Ureter (tissue), 1 donor: ENCODE results near the gene SH3BGRL2. TPM values are rescaled to one million over a fixed set of nuclear protein-coding genes. Genes with fewer than 3 reads are reported as not detected.
"Not testable (repeated sequence)": the region's sequence is repeated elsewhere in the genome, so short reads cannot be mapped to it uniquely, and the experiment has no call there.

Experiments
- DNase-seq: peaks from one replicate; pipeline ENCODE4 v3.0.0-alpha.2; 2020; ENCODE audit warnings: low spot score
- total RNA-seq: library from RNA; stranded (reverse); gene quantifications from one replicate; pipeline ENCODE4 v1.2.4, GENCODE V29; 2023
- donor health status: DM: yes; HTN: yes; CAD: no.

The SH3BGRL2 gene
- total RNA-seq, 1 donor from 2014 or later: 50.4 TPM

- no peak for DNase-seq
Measured at GRCh38 chr6:79614326-79615305, 16.5 kb upstream of the SH3BGRL2 start.

DNA sequence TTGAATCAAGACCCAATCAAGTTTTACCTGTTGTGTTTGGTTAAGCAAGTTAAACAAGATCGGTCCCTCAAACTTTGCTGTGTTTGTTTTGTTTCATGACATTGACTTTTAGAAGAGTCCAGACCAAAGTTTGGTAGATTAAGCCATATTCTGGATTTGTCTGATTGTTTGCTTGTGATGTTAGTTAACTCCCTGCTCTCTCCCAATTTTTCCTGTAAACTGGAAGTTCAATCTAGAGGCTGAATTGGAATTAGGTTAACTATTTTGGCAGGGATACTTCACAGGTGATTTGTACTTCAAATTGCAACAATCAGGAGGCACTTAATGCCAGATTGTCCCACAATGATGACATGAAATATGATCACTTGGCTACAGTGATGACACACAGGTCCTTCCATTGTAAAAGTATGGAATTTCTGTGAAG lies 13.6 kb upstream of the SH3BGRL2 start:
- DNase-seq: no peak

- DNase-seq: not testable (repeated sequence)
Measured at GRCh38 chr6:79618425-79618824, 12.7 kb upstream of the SH3BGRL2 start.

- no peak for DNase-seq
Measured at GRCh38 chr6:79621579-79621978, 9.6 kb upstream of the SH3BGRL2 start.

DNA sequence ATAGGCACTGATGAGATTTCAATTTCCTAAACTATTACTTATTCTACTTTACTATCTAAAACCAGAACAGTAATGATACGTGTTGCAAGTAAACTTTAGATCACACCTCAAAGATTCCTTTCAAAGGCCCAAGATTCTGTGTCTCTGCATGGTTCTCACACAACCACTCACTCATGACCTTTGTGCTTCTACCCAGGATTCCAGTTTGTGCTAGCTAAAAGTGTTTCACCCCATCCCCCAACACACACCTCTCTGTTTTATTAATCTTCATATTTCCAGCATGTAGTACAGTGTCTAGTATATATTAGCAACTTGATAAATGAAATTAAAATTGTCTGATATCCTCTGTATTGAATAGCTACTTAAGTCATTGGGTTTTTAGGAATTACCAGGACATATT lies 8.8 kb upstream of the SH3BGRL2 start:
- no peak for DNase-seq

- DNase-seq: no peak
Measured at GRCh38 chr6:79623106-79623505, 8.0 kb upstream of the SH3BGRL2 start.

- DNase-seq: no peak
Measured at GRCh38 chr6:79625746-79626145, 5.4 kb upstream of the SH3BGRL2 start.

- no peak for DNase-seq
Measured at GRCh38 chr6:79626811-79627210, 4.3 kb upstream of the SH3BGRL2 start.

DNA sequence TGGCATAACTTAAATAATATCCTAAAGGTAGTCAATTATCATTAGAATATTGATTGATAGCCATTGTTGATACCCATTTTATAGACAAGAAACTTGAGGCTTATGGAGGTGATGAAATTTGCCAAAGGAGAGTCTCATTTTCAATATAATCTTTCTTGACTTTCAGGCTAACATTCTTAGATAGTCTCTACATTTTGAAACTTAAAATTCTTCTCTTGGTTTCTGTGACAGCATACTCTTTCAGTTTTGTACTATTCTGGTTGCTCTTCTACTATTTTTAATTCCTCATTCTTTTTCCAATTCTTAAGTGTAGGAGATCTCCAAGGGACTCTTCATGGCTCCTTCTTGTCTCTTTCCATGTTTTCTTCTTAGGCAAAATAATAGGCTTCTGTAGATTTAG lies 3.7 kb upstream of the SH3BGRL2 start:
- no peak for DNase-seq

DNA sequence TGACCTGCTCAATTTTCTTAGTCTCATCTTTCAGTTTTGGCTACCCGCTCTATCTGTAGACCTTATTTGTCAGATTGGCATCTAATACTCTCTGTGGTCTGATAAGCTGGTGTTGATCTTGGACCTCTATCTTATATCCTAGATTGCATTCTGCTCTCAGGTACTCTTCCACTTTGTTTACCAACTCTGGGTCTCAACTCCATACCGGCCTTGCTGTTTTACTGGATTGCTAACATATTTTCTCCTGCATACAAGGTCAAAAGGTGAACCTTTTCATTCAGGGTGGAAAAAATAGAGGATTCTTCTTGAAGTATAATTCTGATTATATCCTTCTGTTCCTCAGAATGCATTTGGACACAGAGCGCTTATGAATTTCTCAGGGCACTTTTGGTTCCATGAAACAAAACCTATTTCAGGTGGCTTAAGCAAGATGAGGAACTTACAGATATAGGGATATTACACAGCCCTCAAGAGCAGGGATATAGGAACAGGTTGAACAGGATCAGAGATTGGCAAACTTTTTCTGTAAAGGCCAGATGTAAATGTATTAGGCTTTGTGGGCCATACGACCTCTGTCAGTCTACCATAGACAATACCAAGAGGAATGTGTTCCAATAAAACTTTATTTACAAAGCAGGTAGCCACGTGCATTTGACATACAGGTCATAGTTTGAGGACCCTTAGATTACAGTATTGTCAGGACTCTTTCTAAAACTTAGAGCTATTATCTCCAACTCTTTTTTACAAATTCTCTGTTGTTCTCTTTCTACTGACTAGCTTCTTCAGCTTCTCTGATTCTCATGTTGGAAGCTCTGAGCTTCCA lies 2.5 kb upstream of the SH3BGRL2 start:
- DNase-seq: no peak

- no peak for DNase-seq
Measured at GRCh38 chr6:79630380-79630882, 698 bp upstream of the SH3BGRL2 start.

GRCh38 chr6:79631693-79632172 lies 604 bp downstream of the SH3BGRL2 start:
- DNase-seq: no peak

- no peak for DNase-seq
Measured at GRCh38 chr6:79632580-79632979, 1.5 kb downstream of the SH3BGRL2 start.

GRCh38 chr6:79634491-79635231 lies 3.5 kb downstream of the SH3BGRL2 start:
- no peak for DNase-seq

GRCh38 chr6:79635232-79635543 lies 4.1 kb downstream of the SH3BGRL2 start:
- no peak for DNase-seq

- no peak for DNase-seq
Measured at GRCh38 chr6:79636673-79637072, 5.5 kb downstream of the SH3BGRL2 start.

GRCh38 chr6:79640146-79641111 lies 9.3 kb downstream of the SH3BGRL2 start:
- DNase-seq: no peak

- DNase-seq: no peak
Measured at GRCh38 chr6:79646006-79646405, 14.9 kb downstream of the SH3BGRL2 start.

DNA sequence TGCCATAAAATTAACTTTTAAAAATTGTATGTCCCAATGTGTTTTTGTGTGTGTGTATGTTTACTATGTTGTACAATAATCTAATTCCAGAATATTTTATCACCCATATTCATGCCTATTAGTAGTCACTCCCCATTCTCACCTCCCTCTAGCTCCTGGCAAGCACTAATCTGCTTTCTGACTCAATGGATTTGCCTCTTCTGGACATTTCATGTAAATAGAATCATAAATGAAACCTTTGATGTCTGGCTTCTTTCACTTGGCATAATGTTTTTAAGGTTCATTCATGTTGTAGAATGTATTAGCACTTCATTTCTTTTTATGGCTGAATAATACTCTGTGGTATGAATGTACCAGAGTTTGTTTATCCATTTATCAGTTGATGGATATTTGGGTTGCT lies 15.4 kb downstream of the SH3BGRL2 start:
- DNase-seq: no peak

GRCh38 chr6:79647741-79648140 lies 16.6 kb downstream of the SH3BGRL2 start:
- no peak for DNase-seq

DNA sequence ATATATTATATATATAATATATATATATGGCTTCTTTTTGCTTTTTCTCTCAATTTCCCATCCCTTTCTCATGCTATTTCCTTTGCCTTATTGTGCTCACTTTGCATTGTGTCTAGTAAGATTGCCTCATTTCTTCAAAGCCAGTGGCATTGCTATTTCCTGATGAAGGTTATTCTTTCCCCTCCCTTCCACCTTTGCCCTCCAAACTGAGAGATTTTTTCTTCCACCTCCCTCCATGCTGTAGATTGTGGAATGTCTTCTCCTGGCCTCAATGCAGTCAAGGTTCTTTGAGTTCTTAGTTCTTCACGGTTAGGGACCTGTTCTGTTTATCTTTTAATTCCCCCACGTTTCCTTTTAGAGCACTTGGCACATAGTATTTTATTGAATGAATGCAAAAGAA lies 17.2 kb downstream of the SH3BGRL2 start:
- no peak for DNase-seq
